Measurements from ENCODE around the gene GLO1.

DNA sequence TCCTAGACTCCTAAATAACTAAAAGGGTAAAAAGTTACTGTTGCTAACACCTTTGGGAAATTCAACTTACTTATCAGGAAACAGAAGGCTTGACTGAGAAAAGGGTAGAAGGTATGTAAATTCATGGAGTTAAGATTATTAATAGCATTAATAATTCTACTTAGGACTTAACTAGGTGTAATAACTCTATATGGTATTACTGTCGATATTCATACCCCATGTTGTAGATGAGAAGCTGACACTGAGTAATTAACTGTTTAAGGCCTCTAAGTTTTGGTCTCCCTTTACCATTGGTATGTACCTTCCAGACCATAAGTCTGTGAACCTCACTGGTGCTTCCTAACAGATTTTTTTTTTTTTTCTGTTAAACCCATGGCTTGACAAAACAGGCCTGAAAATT lies 15.4 kb downstream of the GLO1 start:
- TF ChIP-seq GATA1 (IDR thresholded peaks at IDR 0.05; ENCODE audit: low read depth, low read length) (no peak), POLR2A (IDR thresholded peaks at IDR 0.05; ENCODE audit: low read length) (no peak)

All from erythroblast (primary cell).